Renal pelvis (tissue), 4 donors: ENCODE results near the gene MTCH2. TPM values are rescaled to one million over a fixed set of nuclear protein-coding genes. Genes with fewer than 3 reads are reported as not detected.
"Not testable (repeated sequence)": the region's sequence is repeated elsewhere in the genome, so short reads cannot be mapped to it uniquely, and the experiment has no call there.

Experiments used
- DNase-seq: peaks from one replicate; pipeline ENCODE4 v3.0.0-alpha.2; 2013
- polyA plus RNA-seq, 3 donors: library from polyadenylated mRNA; unstranded; fragments of 120-200 nt; gene quantifications; one replicate each; pipeline ENCODE4 v1.2.1, GENCODE V29; 2013; ENCODE audit not compliant: insufficient read length in 3 of 3

Gene MTCH2
- polyA plus RNA-seq, 3 donors: 122 to 130 (median 128) TPM

GRCh38 chr11:47649276-47649675 lies 6.9 kb upstream of the MTCH2 start:
- DNase-seq: no peak

DNA sequence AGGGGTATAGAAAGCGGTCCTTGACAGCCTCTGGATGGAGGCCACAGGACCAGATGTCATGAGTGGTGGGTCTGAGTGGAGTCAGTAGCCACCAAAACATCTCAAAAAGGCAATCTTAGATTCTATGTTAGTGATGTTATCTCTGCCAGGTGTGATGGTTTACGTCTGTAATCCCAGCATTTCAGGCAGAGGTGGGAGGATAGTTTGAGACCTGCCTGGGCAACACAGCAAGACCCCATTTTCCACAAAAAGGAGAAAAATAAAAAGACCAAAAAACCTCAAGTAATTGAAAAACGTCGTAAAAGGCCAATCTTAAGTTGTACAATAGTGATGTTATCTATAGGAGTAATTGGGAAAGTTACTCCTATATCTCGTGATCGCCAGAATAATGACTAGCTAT lies 3.7 kb upstream of the MTCH2 start:
- DNase-seq: no peak

- no peak for DNase-seq
Measured at GRCh38 chr11:47645500-47645899, 3.1 kb upstream of the MTCH2 start.

DNA sequence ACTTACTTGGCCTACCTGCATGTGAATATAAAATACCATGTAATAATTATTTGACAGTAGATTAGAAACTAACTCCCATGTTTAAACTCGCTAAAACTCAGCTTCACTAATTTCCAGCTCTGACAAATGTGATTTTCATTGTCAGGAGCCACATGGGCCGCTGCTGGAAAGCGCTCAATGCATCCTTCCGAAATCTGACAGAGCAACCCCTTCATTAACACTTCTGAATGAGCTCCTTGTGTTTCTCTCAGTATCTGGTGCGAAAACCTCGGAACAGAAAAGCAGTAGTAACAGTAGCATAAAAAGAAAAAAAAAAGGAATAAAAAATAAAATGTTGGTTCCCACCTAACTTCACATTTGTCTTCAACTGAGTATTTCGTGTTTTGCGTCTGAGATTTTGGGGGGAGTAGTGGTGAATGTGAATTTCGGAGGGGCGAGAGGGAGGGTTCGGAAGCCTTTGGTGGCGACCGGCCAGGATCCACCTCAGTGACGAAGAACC lies 710 bp downstream of the MTCH2 start:
- no peak for DNase-seq

GRCh38 chr11:47640506-47640905 lies 1.9 kb downstream of the MTCH2 start:
- not testable (repeated sequence) for DNase-seq

DNA sequence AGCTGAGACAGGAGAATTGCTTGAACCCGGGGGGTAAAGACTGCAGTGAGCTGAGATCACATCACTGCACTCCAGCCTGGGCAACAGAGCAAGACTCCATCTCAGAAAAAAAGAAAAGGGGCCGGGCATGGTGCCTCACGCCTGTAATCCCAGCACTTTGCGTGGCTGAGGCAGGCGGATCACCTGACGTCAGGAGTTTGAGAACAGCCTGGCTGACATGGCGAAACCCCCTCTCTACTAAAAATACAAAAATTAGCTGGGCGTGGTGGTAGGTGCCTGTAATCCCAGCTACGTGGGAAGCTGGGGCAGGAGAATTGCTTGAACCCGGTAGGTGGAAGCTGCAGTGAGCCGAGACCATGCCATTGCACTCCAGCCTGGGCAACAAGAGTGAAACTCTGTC lies 6.0 kb downstream of the MTCH2 start:
- DNase-seq: not testable (repeated sequence)

DNA sequence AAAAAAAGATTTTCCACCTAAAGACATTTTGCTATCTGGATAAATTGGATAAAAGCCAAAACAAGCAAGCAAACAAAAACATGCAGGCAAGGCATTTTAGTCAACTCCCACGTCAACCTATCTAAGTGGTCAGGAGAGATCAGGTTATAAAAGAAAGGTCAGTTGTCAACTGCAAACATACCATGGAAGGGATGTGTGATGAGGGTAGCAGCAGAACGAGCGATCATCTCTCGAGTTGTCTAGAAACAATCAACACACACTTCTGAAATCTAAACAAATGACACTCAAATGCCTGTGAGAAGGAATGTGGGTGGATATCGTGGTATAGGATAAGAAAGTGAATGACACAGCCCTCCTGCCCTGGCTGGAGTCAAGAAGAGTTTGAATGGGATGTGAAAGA lies 10.9 kb downstream of the MTCH2 start:
- no peak for DNase-seq

- no peak for DNase-seq
Measured at GRCh38 chr11:47628026-47628425, 14.3 kb downstream of the MTCH2 start.

DNA sequence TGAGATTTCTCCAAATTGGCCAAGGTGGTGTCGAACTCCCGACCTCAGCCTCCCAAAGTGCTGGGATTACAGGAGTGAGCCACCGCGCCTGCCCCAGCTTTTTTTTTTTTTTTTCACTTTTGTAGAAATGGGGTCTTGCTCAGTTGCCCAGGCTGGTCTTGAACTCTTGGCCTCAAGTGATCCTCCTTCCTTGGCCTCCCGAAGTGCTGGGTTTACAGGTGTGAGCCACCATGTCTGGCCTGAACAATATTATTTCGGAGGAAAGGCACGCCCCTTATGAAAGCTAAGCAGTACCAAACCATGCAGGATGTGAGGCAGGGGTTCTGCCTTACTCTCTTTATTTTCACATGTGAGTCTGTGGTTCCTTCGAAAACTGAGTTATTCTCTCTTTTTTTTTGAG lies 16.1 kb downstream of the MTCH2 start:
- no peak for DNase-seq

GRCh38 chr11:47620836-47621378 lies 21.5 kb downstream of the MTCH2 start:
- DNase-seq: no peak

GRCh38 chr11:47617417-47617809 lies 24.9 kb downstream of the MTCH2 start:
- no peak for DNase-seq

DNA sequence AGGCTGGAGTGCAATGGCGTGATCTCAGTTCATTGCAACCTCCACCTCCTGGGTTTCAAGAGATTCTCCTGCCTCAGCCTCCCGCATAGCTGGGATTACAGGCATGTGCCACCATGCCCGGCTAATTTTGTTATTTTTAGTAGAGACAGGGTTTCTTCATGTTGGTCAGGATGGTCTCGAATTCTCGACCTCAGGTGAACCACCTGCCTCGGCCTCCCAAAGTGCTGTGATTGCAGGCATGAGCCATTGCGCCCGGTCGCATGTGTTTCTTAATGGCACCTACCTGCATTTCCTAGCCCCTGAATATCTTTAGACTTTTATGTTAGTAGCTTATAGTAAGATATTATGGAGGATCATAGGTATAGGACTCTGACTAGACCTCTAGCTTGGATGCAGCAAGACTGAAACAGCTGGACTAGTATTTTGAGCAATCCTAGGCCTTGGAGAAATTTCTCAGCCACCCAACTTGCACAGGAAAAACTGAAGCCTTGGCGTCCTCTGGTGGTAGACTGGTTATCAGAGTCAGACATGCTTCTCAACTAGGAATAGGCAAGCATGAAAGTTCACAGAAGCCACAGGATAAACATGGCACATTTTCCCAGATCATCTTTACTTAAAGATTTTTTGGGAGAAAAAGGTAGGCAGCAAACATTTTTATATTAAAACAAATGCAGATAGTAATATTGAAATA lies 25.5 kb downstream of the MTCH2 start:
- DNase-seq: peak; percentile 54

DNA sequence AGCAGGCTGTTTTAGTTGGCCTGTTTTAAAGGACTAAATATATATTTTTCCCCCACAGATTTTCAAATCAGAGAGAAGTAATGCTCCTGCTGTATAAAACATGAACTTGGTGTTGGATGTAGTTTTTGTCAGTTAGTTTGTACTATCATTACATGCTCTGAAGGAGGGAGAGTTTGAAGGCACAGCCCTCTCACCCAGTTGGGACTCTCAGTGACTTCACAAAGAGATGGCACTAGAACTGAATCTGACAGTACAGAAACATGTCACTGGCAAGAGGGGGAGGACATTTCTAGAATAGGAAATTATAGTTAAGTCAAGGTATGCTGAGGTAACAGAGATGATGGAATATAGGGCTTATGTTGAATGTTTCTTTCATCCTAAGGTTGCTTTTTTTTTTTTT lies 27.1 kb downstream of the MTCH2 start:
- no peak for DNase-seq

- DNase-seq: no peak
Measured at GRCh38 chr11:47611348-47611794, 31.0 kb downstream of the MTCH2 start.

GRCh38 chr11:47609675-47610074 lies 32.7 kb downstream of the MTCH2 start:
- no peak for DNase-seq

DNA sequence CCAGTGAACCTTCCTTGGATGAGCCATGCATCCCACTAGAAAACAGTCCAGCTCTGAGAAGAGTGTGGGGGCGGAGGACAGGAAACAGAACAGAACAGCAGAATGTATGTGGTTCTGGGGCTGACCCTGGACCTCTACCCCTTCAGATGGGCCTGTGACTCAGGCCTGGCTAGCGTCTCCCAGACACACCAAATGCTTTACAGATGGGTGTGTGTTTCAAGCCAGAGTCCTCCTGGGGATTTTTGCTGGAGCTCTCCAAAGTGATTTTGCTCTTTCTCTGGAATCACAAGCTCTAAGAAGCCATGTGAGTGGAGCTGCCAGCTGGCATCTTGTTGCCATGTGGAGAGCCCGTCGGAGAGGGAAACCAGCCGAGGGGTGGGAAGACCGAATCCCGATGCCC lies 35.0 kb downstream of the MTCH2 start:
- no peak for DNase-seq

- no peak for DNase-seq
Measured at GRCh38 chr11:47606731-47607130, 35.6 kb downstream of the MTCH2 start.

- no peak for DNase-seq
Measured at GRCh38 chr11:47605921-47606320, 36.4 kb downstream of the MTCH2 start.

GRCh38 chr11:47603295-47603694 lies 39.1 kb downstream of the MTCH2 start:
- no peak for DNase-seq

- no peak for DNase-seq
Measured at GRCh38 chr11:47599902-47600301, 42.5 kb downstream of the MTCH2 start.

DNA sequence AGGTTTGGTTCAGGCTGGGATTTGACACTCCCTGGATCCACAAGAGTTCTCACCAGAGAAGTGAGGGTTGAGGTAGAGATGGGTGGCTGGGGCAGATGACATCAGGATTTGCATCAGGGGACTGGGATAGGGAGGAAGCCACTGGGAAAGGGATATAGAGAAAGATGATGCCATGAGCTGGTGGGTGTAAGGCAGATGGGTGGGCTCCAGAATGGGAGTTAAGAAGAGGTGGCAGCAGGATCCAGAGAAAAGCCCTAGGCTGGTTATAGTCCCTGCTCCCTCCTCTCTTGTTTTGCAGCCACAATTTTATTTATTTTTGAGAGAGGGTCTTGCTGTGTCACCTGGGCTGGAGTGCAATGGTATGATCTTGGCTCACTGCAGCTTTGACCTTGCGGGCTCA lies 46.4 kb downstream of the MTCH2 start:
- DNase-seq: no peak

- DNase-seq: no peak
Measured at GRCh38 chr11:47595029-47595428, 47.3 kb downstream of the MTCH2 start.

DNA sequence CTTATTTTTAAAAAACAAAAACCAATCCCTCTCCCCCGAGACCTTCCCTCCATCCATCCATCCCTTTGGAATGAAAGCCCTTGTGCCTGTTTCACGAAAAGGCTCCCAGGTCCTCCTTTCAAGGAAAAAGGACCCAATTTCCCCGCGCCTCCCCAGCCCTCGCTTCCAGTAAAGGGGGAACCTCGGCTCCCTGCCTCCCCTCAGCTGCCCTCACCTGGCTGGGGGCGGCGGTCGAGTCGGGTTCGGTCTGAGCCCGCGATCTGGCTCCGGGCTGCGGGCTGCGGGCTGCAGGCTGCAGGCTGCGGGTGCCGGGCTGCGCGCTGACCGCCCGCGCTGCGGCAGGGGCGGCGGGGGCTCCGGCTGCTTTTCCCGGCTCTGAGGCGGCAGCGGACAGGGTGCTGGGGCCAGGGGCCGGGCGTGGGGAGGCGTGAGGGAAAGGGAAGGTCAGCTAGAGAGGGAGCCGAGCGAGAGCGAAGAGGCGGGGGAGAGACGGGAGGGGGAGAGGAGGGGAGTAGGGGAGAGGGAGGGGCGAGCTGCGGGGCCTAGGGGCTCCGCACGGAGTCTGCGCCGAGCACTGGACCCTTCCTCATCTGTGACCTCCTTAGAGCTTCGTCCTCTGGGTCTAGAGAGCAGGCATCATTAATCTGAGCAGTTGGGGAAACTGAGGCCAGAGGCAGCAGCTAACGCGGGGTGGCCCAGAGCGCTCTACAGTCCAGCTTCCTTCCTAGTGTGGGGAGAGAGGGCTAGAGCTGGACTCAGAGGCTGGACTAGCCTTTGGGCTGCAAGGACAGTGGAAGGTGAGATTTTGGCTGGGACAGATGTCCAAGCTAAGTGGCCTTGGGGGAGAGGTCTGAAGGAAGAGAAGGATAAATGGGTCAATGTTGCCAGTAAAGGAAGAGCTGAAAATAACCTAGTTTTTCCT lies 48.2 kb downstream of the MTCH2 start, which contains the start of gene C1QTNF4:
Gene C1QTNF4, minus strand, starts transcription at position 478 of the 922 bp plus-strand sequence. CDS start 3,601 bp downstream, outside the sequence.
- DNase-seq: no peak
